Neural cell (in vitro differentiated cells): ENCODE results near the gene SALL4. TPM values are rescaled to one million over a fixed set of nuclear protein-coding genes. Genes with fewer than 3 reads are reported as not detected.

Experiments used
- H2AFZ ChIP-seq: fragments of 200-600, 300-800 bp; sonication (generic), shearing (Covaris generic); 2 replicates; pipeline ENCODE4 v1.6.0; 2014; ENCODE audit warnings: low read depth, mild to moderate bottlenecking, antibody characterized with exemption, low read length, moderate library complexity
- H3F3A ChIP-seq: fragments of 200-600 bp; shearing (Covaris generic); 2 replicates; pipeline ENCODE4 v1.6.1; 2016; ENCODE audit warnings: mild to moderate bottlenecking, moderate library complexity, mixed read lengths, antibody characterized with exemption, low read length; ENCODE audit not compliant: insufficient read depth, poor library complexity, severe bottlenecking
- H3K27ac ChIP-seq: fragments of 200-600, 300-800 bp; sonication (generic), shearing (Covaris generic); 2 replicates; pipeline ENCODE4 v1.5.1; 2014; ENCODE audit warnings: mild to moderate bottlenecking, low read length, moderate library complexity
- H3K27me3 ChIP-seq: fragments of 300-800, 200-600 bp; sonication (generic), shearing (Covaris generic); 2 replicates; pipeline ENCODE4 v1.6.0; 2014; ENCODE audit warnings: mild to moderate bottlenecking, low read depth, low read length, moderate library complexity; ENCODE audit not compliant: insufficient read depth
- H3K36me3 ChIP-seq: fragments of 300-800, 200-600 bp; sonication (generic), shearing (Covaris generic); 2 replicates; pipeline ENCODE4 v1.5.1; 2014; ENCODE audit warnings: mild to moderate bottlenecking, antibody characterized with exemption, low read length, moderate library complexity; ENCODE audit not compliant: insufficient read depth
- H3K4me2 ChIP-seq: fragments of 300-800, 200-600 bp; sonication (generic), shearing (Covaris generic); 2 replicates; pipeline ENCODE4 v1.6.0; 2014; ENCODE audit warnings: mild to moderate bottlenecking, low read length
- H3K4me3 ChIP-seq: fragments of 300-800, 200-600 bp; sonication (generic), shearing (Covaris generic); 2 replicates; pipeline ENCODE4 v1.5.1; 2014; ENCODE audit warnings: mild to moderate bottlenecking, low read length, moderate library complexity
- H3K79me2 ChIP-seq: fragments of 200-600 bp; shearing (Covaris generic); replicated peaks from 2 replicates; pipeline ENCODE4 v1.6.0; 2014; ENCODE audit warnings: mild to moderate bottlenecking, low read length, moderate library complexity; ENCODE audit not compliant: insufficient read depth
- H3K9ac ChIP-seq: fragments of 300-800, 200-600 bp; sonication (generic), shearing (Covaris generic); 2 replicates; pipeline ENCODE4 v1.6.1; 2016; ENCODE audit warnings: mild to moderate bottlenecking, low read length, mixed read lengths
- H3K9me2 ChIP-seq: fragments of 200-600 bp; shearing (Covaris generic); 2 replicates; pipeline ENCODE4 v1.6.1; 2016; ENCODE audit warnings: mild to moderate bottlenecking, low read length, mixed read lengths; ENCODE audit not compliant: insufficient read depth
- H3K9me3 ChIP-seq: fragments of 200-600, 300-800 bp; sonication (generic), shearing (Covaris generic); 2 replicates; pipeline ENCODE4 v1.6.1; 2016; ENCODE audit warnings: mild to moderate bottlenecking, mixed run types, low read length, moderate library complexity, mixed read lengths
- H4K20me1 ChIP-seq: fragments of 200-600 bp; shearing (Covaris generic); 2 replicates; pipeline ENCODE4 v1.6.1; 2016; ENCODE audit warnings: mild to moderate bottlenecking, mixed run types; ENCODE audit not compliant: insufficient read depth
- EP300 ChIP-seq: fragments of 450-650 bp; conservative IDR thresholded peaks from 2 replicates; pipeline ENCODE4 v1.6.1; 2014; ENCODE audit warnings: antibody characterized with exemption, mild to moderate bottlenecking, moderate library complexity; ENCODE audit not compliant: poor library complexity, severe bottlenecking
- EZH2 ChIP-seq: fragments of 200-600, 300-800 bp; shearing (Covaris generic), sonication (generic); IDR thresholded peaks from 2 replicates; pipeline ENCODE4 v1.6.1; 2014; ENCODE audit warnings: antibody characterized with exemption, low read length, borderline replicate concordance, mild to moderate bottlenecking; ENCODE audit not compliant: insufficient read depth, poor library complexity, severe bottlenecking
- MXI1 ChIP-seq: fragments of 450-650 bp; conservative IDR thresholded peaks from 2 replicates; pipeline ENCODE4 v1.6.1; 2014; ENCODE audit warnings: antibody characterized with exemption, mild to moderate bottlenecking; ENCODE audit not compliant: poor library complexity, severe bottlenecking
- POLR2AphosphoS5 ChIP-seq: IDR thresholded peaks from 2 replicates; pipeline ENCODE4 v1.6.1; 2012
- RAD21 ChIP-seq: fragments of 450-650 bp; conservative IDR thresholded peaks from 2 replicates; pipeline ENCODE4 v1.6.1; 2014; ENCODE audit warnings: antibody characterized with exemption, mild to moderate bottlenecking, moderate library complexity
- SMC3 ChIP-seq: fragments of 450-650 bp; conservative IDR thresholded peaks from 2 replicates; pipeline ENCODE4 v1.6.1; 2014; ENCODE audit warnings: antibody characterized with exemption, mild to moderate bottlenecking, moderate library complexity; ENCODE audit not compliant: poor library complexity
- TAF1 ChIP-seq: IDR thresholded peaks from 2 replicates; pipeline ENCODE4 v1.6.1; 2012; ENCODE audit warnings: low read depth
- polyA plus RNA-seq: library from polyadenylated mRNA; depleted of rRNA; stranded (reverse); fragments of >200 nt; gene quantifications from 2 replicates; pipeline ENCODE4 v1.2.3, GENCODE V29; 2014
- TF ChIP-seq, protein P1 (sequence below): fragments of 450-650 bp; IDR thresholded peaks from 2 replicates; pipeline ENCODE4 v1.5.1; 2014; ENCODE audit warnings: antibody characterized with exemption, mild to moderate bottlenecking, moderate library complexity; ENCODE audit not compliant: poor library complexity, severe bottlenecking
- TF ChIP-seq, protein P2 (sequence below): IDR thresholded peaks from 2 replicates; pipeline ENCODE4 v1.6.1; 2012; ENCODE audit warnings: borderline replicate concordance

Gene SALL4
- polyA plus RNA-seq, 1 donor from 2014 or later: 1.4 TPM

DNA sequence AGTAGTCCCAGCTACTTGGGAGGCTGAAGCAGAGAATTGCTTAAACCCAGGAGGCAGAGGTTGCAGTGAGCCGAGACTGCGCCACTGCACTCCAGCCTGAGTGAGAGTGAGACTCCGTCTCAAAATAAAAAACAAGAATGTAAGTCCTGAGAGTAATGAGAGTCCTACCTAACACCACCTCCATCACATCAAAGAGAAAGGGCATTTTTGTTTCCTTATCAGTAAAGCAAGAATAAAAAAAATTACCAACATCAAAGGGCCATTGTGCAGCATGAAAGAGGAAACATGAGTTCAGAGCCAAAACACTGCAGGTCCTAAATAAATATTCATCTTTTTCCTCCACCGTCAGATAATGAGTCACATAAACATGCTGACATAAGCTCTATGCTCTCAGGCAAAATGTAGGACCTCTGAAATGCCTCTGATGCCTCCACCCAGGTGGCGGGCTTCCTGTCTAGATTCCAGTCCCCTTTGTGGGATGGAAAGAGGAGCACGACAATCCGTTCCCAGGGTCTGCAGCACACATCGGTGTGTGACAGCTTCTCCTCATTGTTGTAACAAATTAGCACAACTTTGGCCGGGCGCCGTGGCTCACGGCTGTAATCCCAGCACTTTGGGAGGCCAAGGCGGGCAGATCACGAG is 41.3 kb downstream of the SALL4 start:
- Histone ChIP-seq H3K4me3 (no peak overlapping the region), H3K79me2 (peaks cover 34% of the 10 kb centered on the region), H3K36me3 (no peaks in the 10 kb centered on the region), H3K4me2 (no peak overlapping the region), H3K9me3 (no peaks in the 10 kb centered on the region), H3K27ac (no peak overlapping the region), H4K20me1 (no peaks in the 10 kb centered on the region), H3K9ac (no peak overlapping the region), H2AFZ (no peak overlapping the region), H3K9me2 (no peaks in the 10 kb centered on the region), H3K27me3 (no peaks in the 10 kb centered on the region), H3F3A (no peaks in the 10 kb centered on the region)
- TF ChIP-seq MXI1 (no peak), EZH2 (no peak)
- TF ChIP-seq, protein P1, sequence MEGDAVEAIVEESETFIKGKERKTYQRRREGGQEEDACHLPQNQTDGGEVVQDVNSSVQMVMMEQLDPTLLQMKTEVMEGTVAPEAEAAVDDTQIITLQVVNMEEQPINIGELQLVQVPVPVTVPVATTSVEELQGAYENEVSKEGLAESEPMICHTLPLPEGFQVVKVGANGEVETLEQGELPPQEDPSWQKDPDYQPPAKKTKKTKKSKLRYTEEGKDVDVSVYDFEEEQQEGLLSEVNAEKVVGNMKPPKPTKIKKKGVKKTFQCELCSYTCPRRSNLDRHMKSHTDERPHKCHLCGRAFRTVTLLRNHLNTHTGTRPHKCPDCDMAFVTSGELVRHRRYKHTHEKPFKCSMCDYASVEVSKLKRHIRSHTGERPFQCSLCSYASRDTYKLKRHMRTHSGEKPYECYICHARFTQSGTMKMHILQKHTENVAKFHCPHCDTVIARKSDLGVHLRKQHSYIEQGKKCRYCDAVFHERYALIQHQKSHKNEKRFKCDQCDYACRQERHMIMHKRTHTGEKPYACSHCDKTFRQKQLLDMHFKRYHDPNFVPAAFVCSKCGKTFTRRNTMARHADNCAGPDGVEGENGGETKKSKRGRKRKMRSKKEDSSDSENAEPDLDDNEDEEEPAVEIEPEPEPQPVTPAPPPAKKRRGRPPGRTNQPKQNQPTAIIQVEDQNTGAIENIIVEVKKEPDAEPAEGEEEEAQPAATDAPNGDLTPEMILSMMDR: no peak

GRCh38 chr20:51759769-51760510 is 42.4 kb downstream of the SALL4 start:
- H3K9me2 ChIP-seq: no peaks in the 10 kb centered on the region
- H3K4me2 ChIP-seq: no peak overlapping the region
- no peaks in the 10 kb centered on the region for H3F3A ChIP-seq
- no peaks in the 10 kb centered on the region for H4K20me1 ChIP-seq
- no peaks in the 10 kb centered on the region for H3K9me3 ChIP-seq
- H3K9ac ChIP-seq: no peak overlapping the region
- H3K4me3 ChIP-seq: no peak overlapping the region
- no peak overlapping the region for H2AFZ ChIP-seq
- TF ChIP-seq MXI1: no peak
- TF ChIP-seq POLR2AphosphoS5: no peak
- no peak for TF ChIP-seq EZH2
- no peak for TF ChIP-seq SMC3
- no peak for TF ChIP-seq TAF1
- TF ChIP-seq RAD21: no peak
- TF ChIP-seq EP300: no peak
- TF ChIP-seq, protein P1: no peak
- TF ChIP-seq, protein P2, sequence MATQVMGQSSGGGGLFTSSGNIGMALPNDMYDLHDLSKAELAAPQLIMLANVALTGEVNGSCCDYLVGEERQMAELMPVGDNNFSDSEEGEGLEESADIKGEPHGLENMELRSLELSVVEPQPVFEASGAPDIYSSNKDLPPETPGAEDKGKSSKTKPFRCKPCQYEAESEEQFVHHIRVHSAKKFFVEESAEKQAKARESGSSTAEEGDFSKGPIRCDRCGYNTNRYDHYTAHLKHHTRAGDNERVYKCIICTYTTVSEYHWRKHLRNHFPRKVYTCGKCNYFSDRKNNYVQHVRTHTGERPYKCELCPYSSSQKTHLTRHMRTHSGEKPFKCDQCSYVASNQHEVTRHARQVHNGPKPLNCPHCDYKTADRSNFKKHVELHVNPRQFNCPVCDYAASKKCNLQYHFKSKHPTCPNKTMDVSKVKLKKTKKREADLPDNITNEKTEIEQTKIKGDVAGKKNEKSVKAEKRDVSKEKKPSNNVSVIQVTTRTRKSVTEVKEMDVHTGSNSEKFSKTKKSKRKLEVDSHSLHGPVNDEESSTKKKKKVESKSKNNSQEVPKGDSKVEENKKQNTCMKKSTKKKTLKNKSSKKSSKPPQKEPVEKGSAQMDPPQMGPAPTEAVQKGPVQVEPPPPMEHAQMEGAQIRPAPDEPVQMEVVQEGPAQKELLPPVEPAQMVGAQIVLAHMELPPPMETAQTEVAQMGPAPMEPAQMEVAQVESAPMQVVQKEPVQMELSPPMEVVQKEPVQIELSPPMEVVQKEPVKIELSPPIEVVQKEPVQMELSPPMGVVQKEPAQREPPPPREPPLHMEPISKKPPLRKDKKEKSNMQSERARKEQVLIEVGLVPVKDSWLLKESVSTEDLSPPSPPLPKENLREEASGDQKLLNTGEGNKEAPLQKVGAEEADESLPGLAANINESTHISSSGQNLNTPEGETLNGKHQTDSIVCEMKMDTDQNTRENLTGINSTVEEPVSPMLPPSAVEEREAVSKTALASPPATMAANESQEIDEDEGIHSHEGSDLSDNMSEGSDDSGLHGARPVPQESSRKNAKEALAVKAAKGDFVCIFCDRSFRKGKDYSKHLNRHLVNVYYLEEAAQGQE: no peak
- H3K27ac ChIP-seq: no peak overlapping the region
- H3K27me3 ChIP-seq: no peaks in the 10 kb centered on the region
- H3K36me3 ChIP-seq: no peaks in the 10 kb centered on the region
- peaks cover 33% of the 10 kb centered on the region for H3K79me2 ChIP-seq
